ENCODE results near the gene PANK1.

PANK1 gene

GRCh38 chr10:89655722-89656121 lies 10.7 kb upstream of the PANK1 start (continued):
- TF ChIP-seq ZSCAN30 (tag by site-specific recombination; IDR thresholded peaks at IDR 0.05) (no peak), ZNF37A (tag by site-specific recombination; IDR thresholded peaks at IDR 0.05) (no peak), AEBP2 (tag by site-specific recombination; IDR thresholded peaks at IDR 0.05; ENCODE audit: borderline replicate concordance) (no peak), ZNF341 (tag by site-specific recombination; IDR thresholded peaks at IDR 0.05; ENCODE audit: low read depth) (no peak), ZNF571 (tag by site-specific recombination; IDR thresholded peaks at IDR 0.05) (no peak)

GRCh38 chr10:89653410-89653869 lies 8.4 kb upstream of the PANK1 start:
- no peaks in the 10 kb centered on the region for H3K9me3 ChIP-seq (ENCODE audit: control insufficient read depth, insufficient read depth, low read depth, low read length)
- ChIA-PET POLR2A (interaction anchor here (1.4 to 1.8 kb wide), 2 partner anchors 10 to 48 kb away, joined by 5 to 6 read pairs; partner anchors contain the start of gene KIF20B), CTCF (interaction anchor here (1.0 kb wide), 1 partner anchor 222 kb away, joined by 5 read pairs; no protein-coding TSS in a partner anchor)
- H3K36me3 ChIP-seq (ENCODE audit: control insufficient read depth in 2 of 2, insufficient read depth in 1 of 2, low read length in 2 of 2): no peaks in the 10 kb centered on the region
- no peak overlapping the region for H3K27ac ChIP-seq (ENCODE audit: extremely low read depth, low read depth, low read length)
- no peaks in the 10 kb centered on the region for H3K4me1 ChIP-seq (ENCODE audit: control insufficient read depth, insufficient read depth, low read length)
- no peak overlapping the region for H3K4me3 ChIP-seq (ENCODE audit: low read depth, low read length)
- TF ChIP-seq ZNF521 (tag by site-specific recombination; IDR thresholded peaks at IDR 0.05) (no peak), ZNF140 (tag by site-specific recombination; IDR thresholded peaks at IDR 0.05) (no peak), ZNF148 (tag by site-specific recombination; IDR thresholded peaks at IDR 0.05; ENCODE audit: borderline replicate concordance) (no peak), ZNF341 (tag by site-specific recombination; IDR thresholded peaks at IDR 0.05; ENCODE audit: low read depth) (no peak), ZNF596 (tag by site-specific recombination; IDR thresholded peaks at IDR 0.05) (no peak), ZNF214 (tag by site-specific recombination; IDR thresholded peaks at IDR 0.05; ENCODE audit: borderline replicate concordance) (no peak), ZNF658 (tag by site-specific recombination; IDR thresholded peaks at IDR 0.05) (no peak), ATF2 (tag by site-specific recombination; IDR thresholded peaks at IDR 0.05; ENCODE audit: low read depth) (no peak), ZNF112 (tag by site-specific recombination; IDR thresholded peaks at IDR 0.05) (no peak), GLIS2 (tag by site-specific recombination; IDR thresholded peaks at IDR 0.05) (no peak), ZNF423 (tag by site-specific recombination; IDR thresholded peaks at IDR 0.05) (no peak), ZNF174 (tag by site-specific recombination; IDR thresholded peaks at IDR 0.05) (no peak), PATZ1 (tag by site-specific recombination; IDR thresholded peaks at IDR 0.05) (no peak), ZBTB10 (tag by site-specific recombination; IDR thresholded peaks at IDR 0.05) (no peak), RBAK (tag by site-specific recombination; IDR thresholded peaks at IDR 0.05) (no peak), ZNF645 (tag by site-specific recombination; IDR thresholded peaks at IDR 0.05) (no peak), SP3 (tag by site-specific recombination; IDR thresholded peaks at IDR 0.05) (no peak), PRDM6 (tag by site-specific recombination; IDR thresholded peaks at IDR 0.05) (no peak)

All from HEK293 (cell line).